ENCODE data around the gene SVEP1. TPM values are rescaled to one million over a fixed set of nuclear protein-coding genes. Genes with fewer than 3 reads are reported as not detected.

Gene SVEP1
- polyA plus RNA-seq, 3 donors: 3.8 to 46.7 (median 12.3) TPM

- 35 to 58% (median 55%) methylated on average over 4 of the region's 4 CpGs for WGBS, 3 donors
Observed at GRCh38 chr9:110583237-110583636, 3.7 kb upstream of the SVEP1 start.

GRCh38 chr9:110582156-110582555 lies 2.6 kb upstream of the SVEP1 start:
- no peak overlapping the region for H3K27ac ChIP-seq (ENCODE audit: low read depth, low read length)
- WGBS, 3 donors: 61 to 72% (median 62%) methylated on average over 3 of the region's 3 CpGs

More at GRCh38 chr9:110583237-110583636, 3.7 kb upstream of the SVEP1 start:
- no peak overlapping the region for H3K27ac ChIP-seq (ENCODE audit: low read depth, low read length)

- H3K27ac ChIP-seq (ENCODE audit: low read depth, low read length): no peak overlapping the region
- 53 to 67% (median 66%) methylated on average over 6 of the region's 6 CpGs for WGBS, 3 donors
Observed at GRCh38 chr9:110580850-110581249, 1.3 kb upstream of the SVEP1 start.

DNA sequence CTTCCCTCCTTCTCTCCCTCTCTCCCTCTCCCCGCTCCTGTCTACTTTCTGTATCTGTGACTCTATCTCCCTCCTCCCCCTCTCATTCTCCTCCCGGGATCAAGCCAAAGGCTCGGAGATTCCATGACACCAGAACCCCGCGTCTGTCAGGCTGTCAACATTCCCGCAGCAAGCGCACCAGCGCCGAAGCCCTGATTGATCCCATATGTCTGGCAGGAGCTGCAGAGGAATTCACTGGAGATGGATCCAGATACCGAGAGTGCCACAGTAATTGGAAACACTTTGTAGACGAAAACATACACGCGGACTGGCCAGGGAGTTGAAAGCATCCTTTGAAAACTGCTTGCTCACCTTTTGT lies 300 bp upstream of the SVEP1 start:
- H3K27ac ChIP-seq (ENCODE audit: low read depth, low read length): no peak overlapping the region
- 2 to 4% (median 3%) methylated on average over 13 of the region's 13 CpGs for WGBS, 3 donors

- WGBS, 3 donors: 5 to 9% (median 9%) methylated on average over 22 of the region's 22 CpGs
Observed at GRCh38 chr9:110578575-110579033, 937 bp downstream of the SVEP1 start.

DNA sequence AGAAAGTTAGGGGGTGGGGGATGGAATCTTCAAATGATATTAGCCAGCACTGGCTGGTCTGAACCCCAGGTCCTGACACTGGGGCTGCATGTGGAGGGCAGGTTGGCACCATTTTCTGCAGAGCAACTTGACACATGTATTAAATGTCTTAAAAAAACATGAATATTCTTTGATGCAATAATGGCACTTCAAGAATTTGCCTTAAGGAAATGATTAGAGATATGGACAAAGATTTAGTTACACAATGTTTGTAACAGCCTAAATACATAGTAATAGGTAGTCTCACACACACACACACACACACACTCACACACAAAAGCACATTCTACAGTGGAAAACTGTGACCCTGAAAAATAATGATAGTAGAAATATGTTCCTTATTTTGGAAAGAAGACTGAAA lies 3.6 kb downstream of the SVEP1 start:
- H3K27ac ChIP-seq (ENCODE audit: low read depth, low read length): no peak overlapping the region

More at GRCh38 chr9:110578575-110579033, 937 bp downstream of the SVEP1 start:
- H3K27ac ChIP-seq (ENCODE audit: low read depth, low read length): no peak overlapping the region

DNA sequence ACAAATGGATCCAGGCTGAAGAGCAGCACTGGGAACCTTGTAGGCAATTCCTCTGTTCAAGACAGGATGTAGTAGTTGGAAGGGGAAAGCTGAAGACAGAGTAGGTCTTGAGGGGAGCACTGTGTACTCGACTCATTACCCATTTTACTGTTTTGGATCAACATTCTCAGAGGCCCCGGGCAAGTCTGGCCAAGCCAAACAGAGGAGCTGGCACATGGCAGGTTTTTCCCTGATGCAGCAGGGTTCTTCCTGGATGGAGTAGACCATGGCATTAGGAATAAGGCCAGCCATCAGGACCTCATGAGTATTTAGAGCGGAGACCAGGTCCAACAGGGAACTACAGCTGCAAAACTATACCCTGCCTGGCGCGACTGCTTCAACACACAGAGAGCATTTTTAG lies 4.4 kb downstream of the SVEP1 start:
- no peak overlapping the region for H3K27ac ChIP-seq (ENCODE audit: low read depth, low read length)
- WGBS, 3 donors: 71 to 82% (median 80%) methylated on average over 5 of the region's 5 CpGs

DNA sequence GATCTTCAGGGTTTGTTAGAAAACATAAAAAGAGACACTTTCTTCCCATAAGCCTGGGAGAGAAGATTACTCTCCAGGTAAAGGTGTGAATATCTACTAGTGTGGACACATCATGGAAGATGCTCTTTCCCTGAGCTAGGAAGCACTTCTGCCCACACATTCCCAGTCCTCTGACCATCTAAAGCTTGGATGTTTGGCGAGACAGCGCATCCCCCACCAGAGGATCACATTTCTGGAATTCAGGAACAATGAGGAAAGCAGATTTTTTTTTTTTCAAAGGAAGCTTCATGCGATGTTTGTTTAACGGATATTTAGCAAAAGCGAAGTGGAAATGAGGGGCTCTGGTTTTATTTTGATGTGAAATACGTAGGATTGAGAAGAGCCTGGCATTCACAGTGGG lies 6.2 kb downstream of the SVEP1 start:
- no peak overlapping the region for H3K27ac ChIP-seq (ENCODE audit: low read depth, low read length)
- WGBS, 3 donors: 71 to 88% (median 84%) methylated on average over 6 of the region's 6 CpGs

DNA sequence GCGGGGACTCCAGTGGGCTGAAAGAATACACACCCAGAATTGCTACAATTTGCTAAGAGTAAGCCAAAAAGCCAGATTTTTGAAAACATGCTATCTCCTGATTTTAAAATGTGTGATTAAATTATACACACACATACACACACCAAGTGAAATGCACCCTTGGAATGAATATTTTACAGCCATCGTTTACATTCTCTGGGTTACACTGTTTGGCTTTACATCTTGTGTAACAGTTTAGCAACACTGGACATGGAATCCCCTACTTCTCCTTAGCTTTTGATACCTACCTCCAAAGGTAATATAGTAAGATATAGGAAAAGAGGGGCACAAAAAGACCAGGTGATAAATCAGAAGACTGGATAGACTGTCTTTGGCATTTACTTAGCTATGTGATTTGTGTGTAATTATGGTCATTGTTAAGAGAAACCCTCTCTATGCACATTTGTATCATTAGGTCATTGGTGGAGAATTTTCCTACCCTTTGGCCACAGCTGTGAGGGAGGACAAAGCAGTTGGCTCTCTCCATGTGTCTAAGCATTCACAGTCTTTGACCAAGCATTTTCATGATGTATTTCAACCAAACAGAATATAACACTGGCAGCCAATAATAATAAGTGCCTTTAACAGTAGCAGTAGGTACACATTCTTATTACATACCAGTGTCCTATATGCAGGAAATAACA lies 7.6 kb downstream of the SVEP1 start:
- WGBS, 3 donors: 77 to 87% (median 84%) methylated on average over 2 of the region's 2 CpGs
- no peak overlapping the region for H3K27ac ChIP-seq (ENCODE audit: low read depth, low read length)

- 80 to 85% (median 82%) methylated on average over 1 of the region's 1 CpG for WGBS, 3 donors
- no peak overlapping the region for H3K27ac ChIP-seq (ENCODE audit: low read depth, low read length)
Observed at GRCh38 chr9:110566156-110566555, 13.4 kb downstream of the SVEP1 start.

DNA sequence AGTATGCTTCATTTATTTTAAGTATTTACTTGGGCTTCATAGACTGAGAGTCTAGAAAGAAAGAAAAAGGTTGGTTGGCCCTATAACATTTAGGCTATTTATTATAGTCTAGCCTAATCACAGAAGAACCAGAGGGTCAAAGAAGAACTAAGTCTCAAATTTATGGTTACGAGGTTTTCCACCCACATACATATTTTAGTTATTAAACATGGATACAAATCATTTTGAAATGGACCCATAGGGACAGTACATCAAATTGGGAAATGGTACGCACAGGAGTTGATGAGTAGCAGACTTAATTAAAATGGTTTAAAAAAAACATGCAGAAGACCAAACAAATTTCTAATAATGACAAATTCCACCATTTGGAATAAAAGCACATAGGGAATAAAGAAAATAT lies 17.7 kb downstream of the SVEP1 start:
- no peak overlapping the region for H3K27ac ChIP-seq (ENCODE audit: low read depth, low read length)
- 71 to 82% (median 77%) methylated on average over 2 of the region's 2 CpGs for WGBS, 3 donors

- 71 to 94% (median 84%) methylated on average over 1 of the region's 1 CpG for WGBS, 3 donors
Observed at GRCh38 chr9:110559869-110560268, 19.7 kb downstream of the SVEP1 start.

GRCh38 chr9:110555551-110556331 lies 23.8 kb downstream of the SVEP1 start:
- 24 to 29% (median 25%) methylated on average over 6 of the region's 6 CpGs for WGBS, 3 donors
- H3K27ac ChIP-seq (ENCODE audit: low read depth, low read length): no peak overlapping the region

More at GRCh38 chr9:110559869-110560268, 19.7 kb downstream of the SVEP1 start:
- H3K27ac ChIP-seq (ENCODE audit: low read depth, low read length): no peak overlapping the region

GRCh38 chr9:110546411-110546871 lies 33.1 kb downstream of the SVEP1 start:
- 50 to 68% (median 67%) methylated on average over 5 of the region's 5 CpGs for WGBS, 3 donors
- no peak overlapping the region for H3K27ac ChIP-seq (ENCODE audit: low read depth, low read length)

DNA sequence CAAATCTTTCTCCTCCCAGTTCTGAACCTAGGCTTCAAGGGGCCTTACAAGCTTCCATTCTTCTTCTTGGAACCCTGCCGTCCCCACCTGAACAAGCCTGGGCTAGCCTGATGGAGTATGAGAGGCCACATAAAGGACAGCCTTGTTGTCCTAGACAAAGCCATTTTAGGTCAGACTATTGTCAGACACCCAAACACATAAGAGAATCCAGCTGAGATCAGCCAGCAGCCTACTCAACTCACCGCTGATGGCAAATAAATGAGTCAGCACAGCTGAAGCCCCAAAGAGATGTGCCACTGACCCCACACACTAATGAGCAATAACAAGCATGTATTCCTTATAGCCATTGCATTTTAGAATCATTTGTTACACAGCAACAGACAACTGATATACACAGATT lies 33.8 kb downstream of the SVEP1 start:
- 71 to 84% (median 82%) methylated on average over 2 of the region's 2 CpGs for WGBS, 3 donors
- no peak overlapping the region for H3K27ac ChIP-seq (ENCODE audit: low read depth, low read length)

DNA sequence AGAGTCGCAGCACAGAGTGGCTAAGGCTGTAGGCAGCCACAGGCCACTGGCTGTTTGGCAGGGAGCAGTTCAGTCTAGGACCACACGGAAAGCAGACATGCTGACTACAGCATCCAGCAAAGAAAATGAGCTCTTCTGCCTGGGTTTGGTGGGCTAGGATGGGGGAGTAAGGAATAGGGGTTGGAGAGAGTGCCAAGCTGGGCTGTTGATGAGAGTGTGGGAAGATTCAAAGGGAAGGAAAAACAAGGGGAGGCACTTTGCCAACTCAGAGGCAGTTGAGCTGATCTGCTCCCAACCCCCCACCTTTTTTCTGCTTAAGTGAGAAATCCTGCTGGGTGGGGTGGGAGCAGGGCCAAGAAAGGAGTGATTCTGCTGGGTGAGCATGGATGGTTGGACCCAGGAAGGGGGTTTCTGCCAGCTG lies 35.9 kb downstream of the SVEP1 start:
- whole genome bisulfite sequencing, 3 donors: 46 to 55% (median 55%) methylated on average over 2 of the region's 2 CpGs
- H3K27ac ChIP-seq (ENCODE audit: low read depth, low read length): no peak overlapping the region

DNA sequence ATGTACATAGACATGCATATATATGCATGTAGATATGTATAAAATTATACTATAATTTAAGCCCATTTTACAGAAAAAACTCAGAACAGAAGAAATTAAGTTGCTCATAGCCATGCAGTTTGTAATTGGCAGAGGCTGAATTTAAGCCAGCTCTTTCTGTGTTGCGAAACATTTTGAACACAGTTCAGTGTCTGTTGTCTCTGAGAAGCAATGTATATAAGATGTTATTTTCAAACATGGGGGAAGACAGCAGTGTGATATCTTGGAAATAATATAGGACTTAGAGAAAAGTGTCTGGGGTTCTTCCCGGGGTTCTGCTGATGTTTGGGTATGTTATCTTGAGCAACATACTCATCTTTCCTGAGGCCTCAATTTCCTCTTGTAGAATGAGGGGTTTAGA lies 37.6 kb downstream of the SVEP1 start:
- no peak overlapping the region for H3K27ac ChIP-seq (ENCODE audit: low read depth, low read length)
- 70 to 74% (median 72%) methylated on average over 2 of the region's 2 CpGs for WGBS, 3 donors

DNA sequence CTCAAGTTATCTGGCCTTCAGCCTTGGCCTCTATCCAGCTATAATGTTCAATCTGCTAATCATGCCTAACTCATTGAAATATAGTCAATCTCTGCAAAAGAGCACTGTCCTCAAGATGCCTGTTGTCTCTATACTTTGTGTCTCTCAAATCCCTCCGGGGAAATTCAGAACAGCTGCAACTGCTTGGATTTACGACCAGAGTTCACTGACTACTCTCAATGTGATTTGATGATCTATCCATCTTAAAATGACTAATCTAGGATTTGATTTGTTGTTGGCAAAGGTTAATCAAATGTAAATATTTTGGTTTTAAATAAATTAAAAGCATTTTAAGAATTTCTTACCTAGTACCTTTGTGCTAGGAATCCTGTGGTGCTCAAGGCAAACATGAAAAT lies 40.9 kb downstream of the SVEP1 start:
- no peak overlapping the region for H3K27ac ChIP-seq (ENCODE audit: low read depth, low read length)
- 45 to 68% (median 55%) methylated on average over 2 of the region's 2 CpGs for WGBS, 3 donors

DNA sequence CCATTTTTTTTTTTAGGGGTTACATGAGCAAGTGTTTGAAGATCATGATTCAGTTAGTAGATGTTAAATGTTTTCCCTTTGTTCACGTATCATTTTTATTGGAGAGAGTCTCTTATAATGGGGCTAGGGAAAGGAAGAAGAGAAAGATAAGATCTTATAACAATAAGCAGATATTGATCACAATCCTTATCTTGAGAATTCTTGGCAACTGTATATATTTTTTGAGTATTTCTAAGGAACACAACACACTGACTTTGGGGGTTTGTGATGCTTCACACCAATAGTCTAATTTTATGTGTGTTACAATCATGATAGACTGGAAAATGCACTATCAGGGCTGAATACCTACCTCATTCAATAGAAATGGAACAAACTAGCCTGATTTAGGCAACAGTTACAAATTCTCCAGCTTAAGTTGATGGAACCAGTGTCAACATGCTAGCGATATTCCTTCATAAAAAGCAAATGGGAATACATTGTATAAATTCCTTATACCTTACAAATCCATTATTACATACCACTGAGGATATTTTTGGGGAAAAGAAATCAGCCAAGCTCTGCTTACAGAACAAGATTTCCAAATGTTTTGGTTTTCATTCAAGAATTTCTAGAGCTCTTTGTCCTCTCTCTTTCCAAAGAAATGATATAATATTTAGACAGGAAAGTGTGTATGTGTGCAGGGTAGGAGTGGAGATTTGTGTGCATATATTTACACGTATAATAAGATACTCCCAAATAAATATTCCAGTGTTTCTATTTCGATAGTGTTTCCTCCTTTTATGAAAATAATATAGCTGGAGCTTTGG lies 41.5 kb downstream of the SVEP1 start:
- WGBS, 3 donors: 22 to 36% (median 28%) methylated on average over 4 of the region's 4 CpGs
- H3K27ac ChIP-seq (ENCODE audit: low read depth, low read length): no peak overlapping the region

Data from adipose tissue (tissue), 3 donors.